Right lobe of liver (tissue), 4 donors: Measurements from ENCODE around the gene CENPH.
"Not testable (repeated sequence)": the region's sequence is repeated elsewhere in the genome, so short reads cannot be mapped to it uniquely, and the experiment has no call there.

Source experiments
- CTCF ChIP-seq, 4 donors: fragments of 200-600 bp in 3 of 4; fragments of 450-650 bp in 1 of 4; IDR thresholded peaks; one replicate each; pipeline versions ENCODE4 v1.5.1 to v1.8.0; 2016 to 2022; ENCODE audit warnings: antibody characterized with exemption in 4 of 4, mild to moderate bottlenecking in 2 of 4
- POLR2A ChIP-seq: fragments of 450-650 bp; IDR thresholded peaks from one replicate; pipeline ENCODE4 v1.6.1; 2017; ENCODE audit warnings: antibody characterized with exemption, mild to moderate bottlenecking
- donor health status: DM: no; HTN: no; CAD: no.
- donor health status: DM: no; HTN: no; CAD: no.
- donor health status: DM: no; HTN: yes; CAD: no.

GRCh38 chr5:69181659-69182293 lies 7.6 kb upstream of the CENPH start:
- not testable (repeated sequence) for TF ChIP-seq CTCF (IDR thresholded peaks at IDR 0.05); POLR2A
